NCI-H510A (cell line): ENCODE results near the gene SLC25A20.

ENCODE experiments used
- DNase-seq: peaks from one replicate; lab custom pipeline; 2025; lab: John Stamatoyannopoulos, UW

Gene SLC25A20

GRCh38 chr3:48897460-48898376 is 964 bp downstream of the SLC25A20 start:
- DNase-seq = no peak

DNA sequence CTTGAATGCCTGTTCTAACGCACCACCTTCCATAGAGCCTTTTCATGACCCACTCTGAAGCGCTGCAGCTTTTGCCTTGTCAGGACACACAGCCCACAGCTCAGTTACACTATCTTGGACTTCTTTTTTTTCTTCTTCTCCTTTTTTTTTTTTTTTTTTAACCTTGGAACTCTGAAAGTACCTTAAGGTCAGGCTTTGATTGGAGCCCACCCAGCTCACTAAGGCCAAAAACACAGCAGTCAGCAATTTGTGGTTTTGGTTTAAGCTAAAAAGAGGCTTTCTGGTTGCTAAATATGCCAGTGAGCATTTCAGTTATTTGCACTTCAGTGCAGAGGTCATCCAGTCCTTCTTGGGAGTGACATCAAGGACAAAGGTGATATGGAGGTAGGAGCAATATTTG is 1.7 kb downstream of the SLC25A20 start:
- no peak for DNase-seq

- no peak for DNase-seq
Observed at GRCh38 chr3:48894516-48894915, 4.2 kb downstream of the SLC25A20 start.

DNA sequence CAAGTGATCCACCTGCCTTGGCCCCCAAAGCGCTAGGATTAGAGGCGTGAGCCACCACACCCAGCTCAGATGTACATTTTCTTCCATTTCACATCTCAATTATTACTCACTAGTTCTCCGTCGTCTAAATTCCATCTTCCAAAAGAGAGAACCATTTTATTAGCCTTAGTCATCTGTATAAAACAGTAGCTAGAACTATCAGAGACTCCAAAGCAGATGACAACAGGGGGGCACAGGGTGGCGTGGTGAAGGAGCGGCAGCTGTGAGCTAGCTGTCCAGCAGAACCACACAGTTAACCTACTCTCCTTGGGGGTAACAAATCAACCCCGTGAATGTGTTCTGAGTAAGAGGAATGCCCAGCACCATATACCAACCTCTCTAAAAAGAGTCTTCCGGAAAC is 7.1 kb downstream of the SLC25A20 start:
- DNase-seq = no peak

GRCh38 chr3:48885753-48886152 is 12.9 kb downstream of the SLC25A20 start:
- no peak for DNase-seq

DNA sequence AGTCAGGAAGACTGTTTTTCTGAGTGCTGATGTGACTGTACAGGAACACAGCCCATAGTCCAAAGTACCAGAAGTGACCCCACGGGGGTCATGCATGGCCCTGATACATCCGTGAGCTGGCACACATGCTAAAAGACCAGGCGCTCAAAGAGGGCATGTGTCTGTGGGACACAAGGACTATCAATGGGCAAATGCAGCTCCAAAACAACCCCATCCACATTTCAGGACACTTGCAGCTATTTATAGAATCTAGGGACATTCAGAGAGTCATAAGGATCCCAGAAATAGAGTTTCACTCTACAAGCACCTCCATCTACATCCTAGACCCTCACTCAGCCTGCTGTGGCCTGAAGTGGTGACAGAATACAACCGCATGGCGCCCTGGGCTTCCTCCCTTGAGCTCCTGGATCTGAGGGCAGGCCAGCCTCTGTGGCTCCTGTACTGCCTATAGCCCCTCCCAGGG is 17.0 kb downstream of the SLC25A20 start:
- no peak for DNase-seq

GRCh38 chr3:48881006-48881405 is 17.7 kb downstream of the SLC25A20 start:
- DNase-seq = no peak

DNA sequence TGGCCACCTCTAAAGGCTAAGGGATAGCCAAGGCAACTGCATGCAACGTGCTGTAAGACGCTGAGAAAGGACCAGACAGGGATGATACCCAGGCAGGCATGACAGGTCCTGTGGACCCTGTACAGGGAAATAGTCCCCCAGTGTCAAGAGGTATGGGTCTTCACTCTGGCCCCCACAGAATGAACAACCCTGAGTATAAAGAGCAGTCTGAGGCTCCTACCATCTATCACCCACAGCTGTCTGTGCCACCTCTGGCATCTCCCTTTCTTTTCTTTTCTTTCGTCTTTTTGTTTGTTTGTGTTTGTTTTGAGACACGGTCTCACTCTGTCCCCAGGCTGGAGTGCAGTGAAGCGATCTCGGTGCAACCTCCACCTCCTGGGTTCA is 18.7 kb downstream of the SLC25A20 start:
- DNase-seq = no peak

DNA sequence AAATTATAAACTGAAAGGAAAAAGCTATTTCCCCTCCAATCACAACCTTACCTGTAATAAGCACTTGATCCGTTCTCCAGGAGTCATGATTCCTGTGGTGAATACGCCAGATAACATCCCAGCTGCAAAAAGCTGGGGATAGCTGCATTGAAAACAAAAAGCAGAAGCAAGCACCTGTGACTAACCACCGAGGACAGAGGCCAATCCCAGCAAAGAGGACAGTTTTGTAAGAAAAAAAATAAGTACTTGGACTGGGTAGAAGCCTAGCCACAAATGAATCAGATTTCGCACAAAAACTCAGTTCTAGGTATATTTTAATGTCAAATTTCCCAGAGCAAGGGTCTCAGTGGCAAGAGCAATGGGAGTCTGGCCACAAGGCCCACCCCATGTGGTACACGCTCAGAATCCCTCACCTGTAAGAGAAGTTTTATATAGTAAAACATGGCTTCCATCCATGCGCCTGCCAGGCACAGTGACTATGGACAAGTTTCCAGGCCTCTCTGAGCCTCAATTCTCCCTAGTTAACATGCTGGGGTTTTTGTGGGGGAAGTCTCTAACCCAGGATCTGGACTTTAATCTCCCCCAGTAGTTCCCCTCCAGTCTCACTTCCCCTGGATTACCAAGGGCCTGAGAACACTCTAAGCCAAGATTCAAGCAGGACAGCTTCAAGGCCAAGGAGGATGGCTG is 19.2 kb downstream of the SLC25A20 start:
- no peak for DNase-seq

GRCh38 chr3:48877671-48878070 is 21.0 kb downstream of the SLC25A20 start:
- no peak for DNase-seq

GRCh38 chr3:48863122-48863521 is 35.6 kb downstream of the SLC25A20 start:
- DNase-seq = no peak

- no peak for DNase-seq
Observed at GRCh38 chr3:48859206-48859605, 39.5 kb downstream of the SLC25A20 start.

DNA sequence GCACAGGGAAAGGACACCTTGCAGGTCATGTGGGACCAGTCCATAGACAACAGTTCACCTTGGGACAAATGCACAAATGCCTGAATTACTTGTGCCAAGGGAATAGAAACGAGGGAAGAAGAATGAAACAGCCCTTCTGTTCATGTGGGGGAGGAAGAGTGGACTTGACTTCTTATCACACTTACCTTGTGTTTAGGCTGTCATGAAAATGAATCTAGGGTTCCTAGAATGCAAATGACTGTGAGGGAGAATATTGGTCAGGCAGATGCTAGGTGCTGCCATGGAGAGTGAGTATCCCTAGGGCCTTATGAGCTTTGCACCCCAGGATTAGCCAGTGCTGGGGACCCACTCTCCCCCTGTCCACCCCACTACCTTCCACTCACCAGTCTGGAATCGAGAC is 40.0 kb downstream of the SLC25A20 start:
- no peak for DNase-seq

DNA sequence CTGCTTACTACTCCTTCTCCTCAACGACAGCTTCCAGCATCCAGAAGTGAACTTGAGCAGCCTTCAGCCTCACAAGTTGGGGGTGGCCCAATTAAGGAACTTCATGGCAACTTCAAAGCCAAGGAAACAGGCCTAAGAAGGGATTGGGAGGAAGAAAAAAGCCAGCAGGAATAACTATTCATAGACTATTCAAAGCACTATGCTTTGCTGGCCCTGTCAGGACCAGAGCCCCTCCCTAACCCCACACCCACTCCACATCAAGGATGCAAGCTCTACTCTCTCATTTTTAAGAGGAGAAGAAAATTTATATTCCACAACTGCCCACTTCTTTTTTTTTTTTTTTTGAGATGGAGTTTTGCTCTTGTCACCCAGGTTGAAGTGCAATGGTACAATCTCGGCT is 41.0 kb downstream of the SLC25A20 start:
- no peak for DNase-seq

GRCh38 chr3:48856469-48856868 is 42.2 kb downstream of the SLC25A20 start:
- DNase-seq = no peak

DNA sequence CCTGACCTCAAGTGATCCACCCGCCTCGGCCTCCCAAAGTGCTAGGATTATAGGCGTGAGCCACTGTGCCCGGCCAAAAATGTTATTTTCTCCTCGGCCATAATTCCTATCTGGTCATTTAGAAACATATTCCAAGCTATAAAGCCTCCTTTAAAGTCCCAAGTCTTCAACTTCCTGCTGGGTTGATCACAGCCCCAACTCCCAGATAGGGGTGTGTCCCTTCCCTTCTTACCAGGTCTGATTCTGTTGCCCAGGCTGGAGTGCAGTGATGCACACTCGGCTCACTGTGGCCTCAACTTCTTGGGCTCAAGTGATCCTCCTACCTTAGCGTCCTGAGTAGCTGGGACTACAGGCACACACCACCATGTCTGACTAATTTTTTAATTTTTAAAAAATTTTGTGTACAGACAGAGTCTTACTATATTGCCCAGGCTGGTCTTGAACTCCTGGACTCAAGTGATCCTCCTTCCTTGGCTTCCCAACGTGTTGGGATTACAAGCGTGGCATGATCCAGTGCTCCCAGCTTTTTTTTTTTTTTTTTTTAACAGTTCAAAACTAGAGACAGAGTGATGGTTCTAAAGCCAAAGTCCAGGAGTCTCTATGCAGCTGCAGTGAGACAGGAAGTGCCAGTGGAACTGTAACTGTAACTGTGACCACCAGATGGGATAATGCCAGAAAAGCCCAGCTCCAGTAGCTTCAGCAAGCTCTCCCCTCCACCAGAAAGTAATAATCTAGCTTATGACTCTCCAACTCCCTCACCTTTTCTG is 42.8 kb downstream of the SLC25A20 start:
- no peak for DNase-seq

DNA sequence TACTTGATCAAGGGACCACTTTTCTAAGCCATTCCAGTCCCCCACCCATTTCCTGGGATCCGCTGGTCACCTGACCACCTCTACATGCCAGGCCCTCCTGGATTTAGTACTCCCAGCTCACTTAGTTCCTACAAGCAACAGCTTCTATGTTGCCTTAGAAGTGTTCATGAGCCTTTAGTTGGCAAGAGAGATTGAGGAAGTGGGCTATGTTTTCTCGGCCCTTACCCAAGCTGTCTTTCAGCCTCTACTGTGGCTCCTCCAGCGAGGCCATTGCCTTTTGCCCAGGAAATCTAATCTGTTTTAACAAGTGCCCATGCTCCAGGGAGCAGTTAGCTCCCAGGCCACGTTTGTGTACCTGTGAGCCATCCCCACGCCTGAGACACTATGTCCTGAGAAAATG is 46.5 kb downstream of the SLC25A20 start:
- DNase-seq = no peak

- DNase-seq = no peak
Observed at GRCh38 chr3:48851407-48851806, 47.3 kb downstream of the SLC25A20 start.

GRCh38 chr3:48848816-48849515 is 49.7 kb downstream of the SLC25A20 start:
- DNase-seq = no peak

DNA sequence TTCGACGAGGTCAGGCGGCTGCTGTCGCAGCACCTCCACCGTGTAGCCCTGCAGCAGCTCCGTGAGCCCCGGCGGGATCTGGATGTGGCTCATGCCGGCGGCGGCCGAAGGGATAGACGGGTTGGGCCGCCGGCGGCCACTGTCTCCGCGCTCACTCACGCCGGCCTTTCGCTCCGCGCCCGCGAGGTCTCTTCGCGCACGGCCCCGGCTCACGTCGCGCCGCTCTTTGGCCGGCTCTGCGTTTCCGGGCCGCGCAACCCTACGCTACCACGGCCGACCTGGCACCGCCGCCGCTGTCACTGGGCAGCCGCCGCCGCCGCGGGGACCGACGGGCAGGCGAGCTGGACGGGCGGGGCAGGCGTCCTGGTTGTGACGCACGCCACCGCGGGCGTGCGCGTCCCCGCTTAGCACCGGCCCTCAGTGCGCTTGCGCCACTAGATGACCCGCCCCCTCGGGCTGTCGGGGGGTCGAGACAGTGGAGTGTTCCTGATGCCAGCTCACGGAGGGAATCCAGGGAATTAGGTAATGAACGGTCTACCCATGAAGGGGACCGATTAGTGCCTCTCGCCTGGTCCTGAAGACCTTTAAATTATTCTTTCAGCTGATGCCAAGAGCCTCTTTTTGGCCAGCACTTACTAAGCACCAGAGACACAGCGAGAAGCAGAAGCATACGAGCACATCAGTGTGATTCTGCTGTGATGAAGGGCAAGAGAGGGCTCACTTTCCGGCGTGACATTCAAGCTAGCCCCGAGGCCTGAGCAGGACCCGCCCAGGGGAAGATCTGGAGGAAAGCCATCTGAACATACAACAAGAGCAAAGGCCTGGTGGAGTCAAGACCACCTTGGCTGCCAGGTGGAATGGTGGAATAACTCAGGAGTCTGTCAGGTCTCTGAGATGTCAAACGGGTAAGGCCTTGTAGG is 50.9 kb downstream of the SLC25A20 start, which contains the start of gene PRKAR2A:
Gene PRKAR2A, minus strand, starts transcription at position 371 of the 920 bp plus-strand sequence. Its CDS starts 278 bp downstream, at position 93.
- peak; percentile 69 for DNase-seq

- DNase-seq = peak; percentile 34
Observed at GRCh38 chr3:48847053-48847503, 51.6 kb downstream of the SLC25A20 start.
